Left colon (tissue), 2 donors: Measurements from ENCODE around the gene SRGAP1. TPM values are rescaled to one million over a fixed set of nuclear protein-coding genes. Genes with fewer than 3 reads are reported as not detected.

Experiments
- ATAC-seq: fragments of 200-7000 bp; cut with Tn5 transposase; one replicate; pipeline ENCODE4 v1.9.1; 2020; ENCODE audit warnings: mild to moderate bottlenecking, moderate library complexity
- DNase-seq, 2 donors: peaks; one replicate each; pipeline ENCODE4 v3.0.0-alpha.2; 2020
- intact Hi-C, 2 donors: fragments of 100-400 bp; cut with DNase I in 1 of 2; cut with micrococcal nuclease in 1 of 2; formaldehyde crosslinking; loops; one replicate each; pipeline versions ENCODE4 v1.11.2 to v1.14.0; 2022; cut with DNase I, micrococcal nuclease
- total RNA-seq, 2 donors: library from RNA; stranded (reverse); fragmentation: NEBNext Ultra II Directional; extraction: Animal tissue kit (Norgen Biotek cat#: 25700); gene quantifications; one replicate each; pipeline ENCODE4 v1.2.1, GENCODE V29; 2021
- donor health status: DM: no; HTN: no; CAD: no.
- donor health status: DM: yes; HTN: yes; CAD: no.

Gene SRGAP1
- total RNA-seq, 2 donors from 2014 or later: 18.6 to 22.7 TPM

DNA sequence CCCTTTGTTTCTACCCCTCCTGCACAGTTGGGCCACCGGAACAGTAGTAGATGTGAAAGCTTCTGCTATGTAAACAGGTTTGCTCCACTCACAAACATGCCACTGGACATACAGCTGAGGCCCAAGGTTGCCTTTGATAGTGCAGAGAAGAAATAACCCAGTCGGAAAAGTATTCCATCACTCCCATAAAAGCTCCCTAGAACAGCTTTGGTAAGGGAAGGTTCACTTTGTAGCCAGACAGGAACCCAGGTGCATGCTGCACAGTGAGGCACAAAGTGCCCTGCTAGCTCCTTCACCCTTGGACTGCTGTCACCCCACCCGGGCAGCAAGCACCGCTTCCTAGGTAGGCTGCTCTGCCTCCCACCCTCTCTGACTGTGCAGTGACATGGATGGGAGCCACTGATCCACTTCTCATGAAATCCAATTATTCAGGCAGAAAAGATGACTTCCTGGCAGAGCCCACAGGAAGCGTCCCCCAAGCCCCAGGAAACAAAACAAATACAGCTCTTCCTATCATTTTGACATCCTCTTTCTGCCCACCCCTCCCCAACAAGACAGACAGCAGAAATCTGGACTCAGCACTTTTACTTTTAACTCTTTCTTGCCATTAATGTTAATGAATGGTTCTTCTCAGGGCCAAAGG is 100.2 kb downstream of the SRGAP1 start:
- DNase-seq (no peak), ATAC-seq (peak; percentile 25)
- intact Hi-C loops: no loop called here

GRCh38 chr12:63945777-63946176 is 101.3 kb downstream of the SRGAP1 start:
- ATAC-seq: no peak
- DNase-seq: no peak
- intact Hi-C loops: no loop called here

DNA sequence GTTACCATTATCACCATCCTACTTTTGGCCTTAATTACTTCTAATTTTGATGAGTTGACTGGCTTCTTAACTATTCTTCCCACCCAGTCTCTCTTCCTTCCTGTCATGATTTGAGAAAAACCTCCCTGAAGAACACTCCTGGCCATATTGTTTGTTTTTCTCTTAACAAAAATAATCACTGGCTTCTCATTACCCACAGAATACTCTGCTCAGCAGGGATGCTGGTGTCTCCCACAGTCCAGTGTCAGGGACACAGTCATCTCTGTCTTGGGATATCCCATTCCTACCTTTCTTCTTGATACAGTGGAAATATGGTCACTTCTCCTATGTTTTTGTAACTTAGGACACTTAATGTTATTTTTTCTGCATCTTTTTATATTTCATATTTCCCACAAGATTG is 103.7 kb downstream of the SRGAP1 start:
- DNase-seq: no peak
- intact Hi-C loops: no loop called here
- ATAC-seq: no peak

- intact Hi-C loops: no loop called here
- no peak for DNase-seq
- peak; percentile 78 for ATAC-seq
Observed at GRCh38 chr12:63949902-63950301, 105.4 kb downstream of the SRGAP1 start.

DNA sequence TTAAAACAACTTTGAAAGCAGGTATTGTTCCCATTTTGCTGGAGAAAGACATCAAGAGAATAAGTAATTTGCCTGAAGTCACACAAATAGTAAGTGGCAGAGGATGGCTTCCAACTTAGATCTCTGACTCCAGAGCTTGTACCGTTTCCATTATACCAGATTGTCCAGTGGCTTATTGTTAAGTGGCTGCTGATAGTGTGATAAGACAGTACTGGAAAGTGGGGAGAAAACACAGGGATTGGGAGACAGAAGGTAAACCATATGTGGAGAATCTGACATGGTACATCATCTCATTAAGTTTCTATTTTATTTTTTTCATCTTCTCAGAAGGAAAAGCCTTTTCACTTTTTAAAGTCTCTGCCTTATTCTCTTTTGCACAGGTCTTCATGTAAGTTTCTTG is 108.5 kb downstream of the SRGAP1 start:
- ATAC-seq (no peak), DNase-seq (no peak)
- intact Hi-C loops: no loop called here

DNA sequence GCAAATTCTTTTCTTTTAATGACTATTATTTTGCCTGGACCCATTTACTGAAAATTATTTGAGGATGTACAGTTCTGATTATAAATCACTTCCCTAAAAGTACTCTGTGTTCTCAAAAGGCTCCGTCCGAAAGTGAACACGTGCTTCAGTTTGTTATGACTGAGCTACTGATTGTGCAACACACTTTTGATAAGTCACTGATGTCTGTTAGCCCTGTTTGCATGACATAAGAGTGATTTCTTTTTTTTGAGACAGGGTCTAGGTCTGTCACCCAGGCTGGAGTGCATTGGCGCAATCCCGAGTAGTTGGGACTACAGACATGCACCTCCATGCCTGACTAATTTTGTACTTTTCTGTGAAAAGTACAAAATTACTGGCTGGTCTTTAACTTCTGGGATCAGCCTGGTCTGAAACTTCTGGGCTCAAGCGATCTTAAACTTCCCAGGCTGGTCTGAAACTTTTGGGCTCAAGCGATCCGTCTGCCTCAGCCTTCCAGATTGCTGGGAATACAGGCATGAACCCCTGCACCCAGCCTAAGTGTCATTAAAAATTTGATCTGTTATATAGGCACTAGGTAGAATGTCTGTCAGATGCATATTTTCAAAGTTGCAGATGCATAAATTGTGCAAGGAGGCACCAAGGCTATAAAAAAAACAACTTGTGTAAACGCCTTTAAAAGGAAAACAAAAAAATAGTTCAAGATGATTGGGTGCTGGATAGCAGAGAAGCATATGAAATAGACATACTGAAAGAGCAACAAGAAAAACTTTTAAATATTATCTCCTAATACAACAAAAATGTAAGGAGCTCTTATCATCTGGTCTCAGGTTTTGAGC is 111.5 kb downstream of the SRGAP1 start:
- DNase-seq: no peak
- intact Hi-C loops: no loop called here
- ATAC-seq: no peak

DNA sequence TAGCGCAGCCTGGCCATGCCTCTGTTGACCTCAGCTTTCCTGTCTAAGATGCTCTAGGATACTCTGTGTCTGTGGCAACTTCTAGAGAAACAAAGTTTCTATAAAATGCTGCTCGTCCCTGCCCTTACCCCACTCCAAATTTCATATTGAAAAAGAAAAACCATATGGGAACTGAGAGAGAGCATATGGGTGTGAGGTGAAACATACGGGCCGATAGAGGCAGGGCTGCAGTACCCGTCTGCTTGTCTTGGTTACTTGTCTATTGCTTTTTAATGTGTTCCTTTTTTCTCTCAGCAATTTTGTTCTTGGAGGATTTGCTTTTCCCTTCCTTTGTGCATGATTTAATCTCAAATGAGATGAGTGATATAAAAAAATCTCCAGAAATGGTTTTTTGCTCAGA is 113.0 kb downstream of the SRGAP1 start:
- DNase-seq (no peak), ATAC-seq (no peak)
- intact Hi-C loops: no loop called here

- no peak for DNase-seq
- intact Hi-C loops: no loop called here
- no peak for ATAC-seq
Observed at GRCh38 chr12:63958876-63959580, 114.5 kb downstream of the SRGAP1 start.

DNA sequence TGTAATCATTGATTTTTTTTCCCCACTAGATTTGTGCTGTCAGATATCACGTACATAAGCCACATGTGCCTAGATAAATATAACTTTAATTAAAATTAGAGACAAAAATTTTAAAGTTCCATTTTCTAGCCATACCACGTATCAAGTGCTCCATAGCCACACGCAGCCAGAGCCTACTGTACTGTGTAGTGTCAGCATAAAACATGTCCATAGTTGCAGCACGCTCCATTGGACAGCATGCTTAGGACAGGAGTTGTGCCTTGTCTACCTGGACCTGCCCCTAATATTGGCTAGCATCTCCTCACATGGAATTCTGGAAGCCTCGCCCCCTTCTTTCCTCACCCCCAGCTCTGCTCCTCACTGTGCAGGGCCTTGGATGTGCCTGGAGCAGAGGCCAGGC is 116.5 kb downstream of the SRGAP1 start:
- ATAC-seq (no peak), DNase-seq (no peak)
- intact Hi-C loops: no loop called here

DNA sequence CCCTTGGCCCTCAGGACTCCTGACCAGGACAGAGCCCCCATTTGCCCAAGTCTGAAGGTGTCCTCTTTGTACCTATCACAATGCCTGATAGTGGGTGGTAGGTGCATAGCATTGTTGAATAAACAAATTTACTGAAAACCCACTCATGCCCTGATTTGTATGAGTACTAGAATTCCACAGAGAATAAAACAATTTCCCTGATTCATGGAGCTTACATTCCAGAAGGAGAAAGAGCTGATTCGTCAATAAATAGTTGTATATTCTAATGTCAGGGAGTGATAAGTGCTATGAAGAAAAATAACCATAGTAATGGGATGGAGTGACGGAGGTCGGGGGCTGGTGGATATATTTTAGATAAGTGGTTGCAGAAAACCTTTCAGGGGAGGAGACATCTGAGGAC is 117.0 kb downstream of the SRGAP1 start:
- intact Hi-C loops: no loop called here
- DNase-seq (no peak), ATAC-seq (no peak)

DNA sequence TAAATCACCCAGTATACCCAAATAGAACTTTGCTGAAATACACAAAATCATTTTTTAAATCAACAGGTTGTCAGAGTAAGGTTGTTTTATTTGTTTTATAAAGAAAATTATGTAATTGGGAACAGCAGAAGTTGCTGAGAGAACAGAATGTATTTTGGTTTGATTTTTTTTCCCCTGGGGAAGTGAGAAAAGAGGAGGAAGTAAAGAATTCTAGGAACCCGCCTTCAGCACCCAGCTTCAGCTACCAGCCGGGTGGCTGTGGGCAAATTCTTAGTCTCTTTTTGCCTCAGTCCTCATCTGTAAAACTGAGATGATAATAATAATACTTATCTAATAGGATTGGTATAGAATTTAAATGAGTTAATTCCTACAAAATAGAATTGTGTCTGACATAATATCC is 119.4 kb downstream of the SRGAP1 start:
- intact Hi-C loops: no loop called here
- no peak for ATAC-seq
- no peak for DNase-seq

DNA sequence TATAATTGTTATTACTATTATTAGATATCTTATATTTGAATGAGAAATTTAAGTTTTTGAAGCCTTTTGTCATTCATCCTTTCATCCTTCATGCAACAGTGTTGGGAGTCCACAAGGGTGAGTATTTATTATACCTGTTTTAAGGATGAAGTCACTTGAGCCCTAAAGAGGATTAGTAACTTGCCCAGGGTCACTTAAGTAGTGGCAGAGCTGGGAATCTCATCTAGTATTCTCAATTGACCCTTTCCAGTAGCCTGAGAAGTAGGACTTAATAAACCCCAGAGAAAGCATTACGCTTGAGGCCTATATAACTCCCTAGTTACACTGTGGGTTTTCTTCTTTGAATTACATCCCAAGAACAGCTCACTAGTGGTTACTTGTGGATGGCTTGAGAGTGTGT is 119.8 kb downstream of the SRGAP1 start:
- no peak for DNase-seq
- intact Hi-C loops: no loop called here
- no peak for ATAC-seq

DNA sequence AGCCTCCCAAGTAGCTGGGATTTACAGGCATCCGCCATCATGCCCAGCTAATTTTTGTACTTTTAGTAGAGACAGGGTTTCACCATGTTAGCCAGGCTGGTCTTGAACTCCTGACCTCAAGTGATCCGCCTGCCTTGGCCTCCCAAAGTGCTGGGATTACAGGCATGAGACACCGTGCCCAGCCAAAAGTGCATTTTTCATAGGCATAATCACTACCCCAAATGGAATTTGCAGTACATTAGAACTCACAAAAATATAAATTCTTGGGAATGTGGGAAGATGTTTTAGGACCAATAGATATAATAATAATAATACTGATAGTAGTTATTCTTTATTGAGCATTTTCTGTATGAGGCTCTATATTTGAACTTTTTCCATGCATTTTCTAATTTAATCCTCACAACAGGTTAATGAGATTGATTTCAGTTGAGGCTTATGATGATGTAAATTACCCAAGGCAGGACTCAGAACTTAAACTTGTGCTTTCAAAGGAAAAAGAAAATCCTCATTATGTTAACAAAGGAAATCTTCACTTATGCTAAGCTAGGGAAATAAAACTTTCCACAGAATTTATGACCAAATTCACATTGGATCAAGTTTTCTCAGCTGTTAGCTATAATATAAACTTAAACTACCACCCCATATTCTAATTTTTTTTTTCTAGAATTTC is 121.6 kb downstream of the SRGAP1 start:
- no peak for DNase-seq
- intact Hi-C loops: no loop called here
- no peak for ATAC-seq

GRCh38 chr12:63966606-63966975 is 122.1 kb downstream of the SRGAP1 start:
- intact Hi-C loops: no loop called here
- DNase-seq (no peak), ATAC-seq (no peak)

- intact Hi-C loops: no loop called here
- ATAC-seq (no peak), DNase-seq (no peak)
Observed at GRCh38 chr12:63967358-63968145, 123.1 kb downstream of the SRGAP1 start.

DNA sequence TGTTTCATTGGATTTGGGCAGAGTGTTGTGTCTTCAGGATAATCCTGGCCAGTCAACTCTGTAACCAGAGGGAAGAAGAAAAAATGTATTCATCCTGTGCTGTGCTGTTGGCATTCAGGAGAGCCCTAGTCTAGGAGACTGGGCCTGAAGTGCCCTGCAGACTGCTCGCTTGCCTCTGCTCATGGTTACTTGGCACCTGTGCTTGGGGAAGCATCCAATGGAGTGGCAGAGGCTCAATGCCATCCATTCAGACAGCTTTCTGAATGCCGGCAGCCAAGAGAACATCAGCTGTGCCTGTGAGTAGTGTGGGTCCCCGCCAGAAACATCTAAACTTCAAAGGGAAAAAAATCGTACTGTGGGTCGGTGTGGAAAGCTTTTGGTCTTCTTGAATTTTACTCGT is 124.2 kb downstream of the SRGAP1 start:
- DNase-seq (no peak), ATAC-seq (no peak)
- intact Hi-C loops: no loop called here

GRCh38 chr12:63976902-63977395 is 132.4 kb downstream of the SRGAP1 start:
- DNase-seq (no peak), ATAC-seq (no peak)
- intact Hi-C loops: no loop called here

DNA sequence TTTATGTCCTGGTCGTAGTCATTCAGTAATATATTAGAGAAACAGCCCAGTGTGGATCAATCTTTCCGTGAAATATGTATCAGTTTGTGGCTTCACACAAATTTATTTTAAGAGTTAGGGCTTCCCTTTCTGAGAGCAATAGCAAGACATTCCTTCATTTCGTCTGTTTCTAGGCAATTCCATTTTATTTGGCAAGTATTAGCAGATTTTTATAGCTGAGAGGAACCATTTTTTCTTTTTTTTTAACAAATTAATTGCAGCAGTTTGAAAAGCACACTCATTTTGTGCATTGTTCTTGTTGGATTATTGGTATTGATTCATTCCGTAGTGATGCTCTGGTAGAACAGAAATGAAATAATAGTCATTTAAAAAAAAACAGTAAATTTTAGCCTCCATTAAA is 132.9 kb downstream of the SRGAP1 start:
- intact Hi-C loops: no loop called here
- ATAC-seq: no peak
- no peak for DNase-seq

- no peak for DNase-seq
- intact Hi-C loops: no loop called here
- ATAC-seq: no peak
Observed at GRCh38 chr12:63978519-63978918, 134.0 kb downstream of the SRGAP1 start.
